Erythroblast (primary cell): ENCODE data around the gene UBE2E2.
"Not testable (repeated sequence)": the region's sequence is repeated elsewhere in the genome, so short reads cannot be mapped to it uniquely, and the experiment has no call there.

ENCODE experiments used
- GATA1 ChIP-seq: IDR thresholded peaks from 2 replicates; pipeline ENCODE4 v1.6.1; 2011; ENCODE audit warnings: low read depth, mild to moderate bottlenecking, control low read depth, low read length, moderate library complexity
- POLR2A ChIP-seq: IDR thresholded peaks from 2 replicates; pipeline ENCODE4 v1.6.1; 2011; ENCODE audit warnings: mild to moderate bottlenecking, low read length

GRCh38 chr3:23336853-23337252, 133.7 kb downstream of the UBE2E2 start:
- not testable (repeated sequence) for TF ChIP-seq POLR2A, GATA1
